H1 (cell line): Measurements from ENCODE around the gene TMEM114. TPM values are rescaled to one million over a fixed set of nuclear protein-coding genes. Genes with fewer than 3 reads are reported as not detected.

Source experiments
- CTCF ChIA-PET: fragments of 300-600 bp; sonication (Branson Sonifier 250); formaldehyde crosslinking; loops from one replicate; lab custom pipeline; 2021; ENCODE audit not compliant: partially characterized antibody; lab: Charles Lee
- POLR2A ChIA-PET: fragments of 300-600 bp; sonication (Branson Sonifier 250); formaldehyde crosslinking; loops from one replicate; lab custom pipeline; 2021; ENCODE audit warnings: inconsistent platforms; ENCODE audit not compliant: partially characterized antibody; lab: Charles Lee
- DNase-seq, 2 experiments: peaks; one replicate each; pipeline versions ENCODE4 v3.0.0 to v3.0.0-alpha.2; 2010 to 2022; ENCODE audit warnings: low spot score in 2 of 2, low read depth in 1 of 2, mixed read lengths in 1 of 2
- FAIRE-seq: peaks from 2 replicates; lab custom pipeline; 2011; peaks lifted over from hg19 to GRCh38; lab: Jason Lieb, UNC
- H2AFZ ChIP-seq: 2 replicates; pipeline ENCODE4 v1.8.1; 2012; ENCODE audit warnings: low read length, inconsistent platforms
- H2AK5ac ChIP-seq: 2 replicates; pipeline ENCODE4 v1.6.1; 2013; ENCODE audit warnings: low read depth, low read length
- H2BK120ac ChIP-seq: replicated peaks from 2 replicates; pipeline ENCODE3; 2013; ENCODE audit warnings: low read depth, low read length, inconsistent platforms
- H2BK12ac ChIP-seq: 2 replicates; pipeline ENCODE4 v1.6.1; 2013; ENCODE audit warnings: low read depth, low read length
- H2BK15ac ChIP-seq: 2 replicates; pipeline ENCODE4 v1.6.1; 2013; ENCODE audit warnings: low read length
- H2BK20ac ChIP-seq: 2 replicates; pipeline ENCODE4 v1.6.1; 2013; ENCODE audit warnings: low read length
- H2BK5ac ChIP-seq: 2 replicates; pipeline ENCODE4 v1.6.1; 2013; ENCODE audit warnings: low read depth, low read length
- H3K14ac ChIP-seq: 2 replicates; pipeline ENCODE4 v1.6.1; 2013; ENCODE audit warnings: inconsistent platforms; ENCODE audit not compliant: insufficient read length
- H3K18ac ChIP-seq: 2 replicates; pipeline ENCODE4 v1.6.1; 2013; ENCODE audit warnings: low read length; ENCODE audit errors: extremely low read depth
- H3K23ac ChIP-seq: 2 replicates; pipeline ENCODE4 v1.6.1; 2013; ENCODE audit warnings: inconsistent platforms; ENCODE audit not compliant: insufficient read length
- H3K23me2 ChIP-seq: 2 replicates; pipeline ENCODE4 v1.6.1; 2013; ENCODE audit warnings: low read depth, low read length
- H3K27ac ChIP-seq: 2 replicates; pipeline ENCODE4 v1.6.1; 2011; ENCODE audit warnings: low read depth, low read length, inconsistent platforms
- H3K27me3 ChIP-seq, 4 experiments: replicated peaks in 1 of 4; 1 replicate in 1 of 4; 2 replicates in 3 of 4; pipeline versions ENCODE4 v1.6.1 to v1.8.1; 2011 to 2013; ENCODE audit warnings: low read length in 3 of 4, mild to moderate bottlenecking in 3 of 4, inconsistent platforms in 2 of 4, mixed read lengths in 2 of 4, moderate library complexity in 1 of 4; ENCODE audit not compliant: control insufficient read depth in 3 of 4, insufficient read depth in 3 of 4; ENCODE audit errors: extremely low read depth in 1 of 4
- H3K36me3 ChIP-seq, 4 experiments: 2 replicates each; pipeline versions ENCODE4 v1.6.1 to v1.8.1; 2011 to 2013; ENCODE audit warnings: mild to moderate bottlenecking in 4 of 4, low read length in 3 of 4, moderate library complexity in 2 of 4, control low read depth in 1 of 4, inconsistent platforms in 1 of 4; ENCODE audit not compliant: insufficient read depth in 4 of 4, control insufficient read depth in 2 of 4
- H3K4ac ChIP-seq: replicated peaks from 2 replicates; pipeline ENCODE3; 2013; ENCODE audit warnings: low read length, low read depth, mixed read lengths, inconsistent platforms; ENCODE audit not compliant: insufficient read length
- H3K4me1 ChIP-seq, 4 experiments: replicated peaks in 1 of 4; 1 replicate in 1 of 4; 2 replicates in 3 of 4; pipeline versions ENCODE4 v1.6.1 to v1.8.1; 2011 to 2013; ENCODE audit warnings: low read length in 3 of 4, inconsistent platforms in 2 of 4, mixed read lengths in 1 of 4; ENCODE audit not compliant: insufficient read depth in 4 of 4, control insufficient read depth in 3 of 4
- H3K4me2 ChIP-seq, 2 experiments: 2 replicates each; pipeline versions ENCODE4 v1.6.1 to v1.8.1; 2011 to 2013; ENCODE audit warnings: low read depth in 2 of 2, low read length in 2 of 2, control low read depth in 1 of 2, inconsistent platforms in 1 of 2, mild to moderate bottlenecking in 1 of 2; ENCODE audit not compliant: insufficient read depth in 1 of 2
- H3K4me3 ChIP-seq, 4 experiments: fragments of 200-600, 300-600 bp in 1 of 4; sonication (generic), shearing (Covaris generic), sonication (Bioruptor Twin) in 1 of 4; 2 replicates each; pipeline versions ENCODE4 v1.5.1 to v1.8.1; 2011 to 2016; ENCODE audit warnings: low read length in 4 of 4, low read depth in 3 of 4, control low read depth in 2 of 4, inconsistent platforms in 2 of 4, mild to moderate bottlenecking in 2 of 4, mixed read lengths in 1 of 4, moderate library complexity in 1 of 4; ENCODE audit not compliant: insufficient read depth in 2 of 4; ENCODE audit errors: extremely low read depth in 1 of 4
- H3K56ac ChIP-seq: replicated peaks from 2 replicates; pipeline ENCODE3; 2013; ENCODE audit warnings: low read depth, mild to moderate bottlenecking, mixed read lengths, low read length, inconsistent platforms; ENCODE audit not compliant: insufficient read length
- H3K79me1 ChIP-seq: 2 replicates; pipeline ENCODE4 v1.6.1; 2013; ENCODE audit warnings: low read depth, low read length, control low read depth
- H3K79me2 ChIP-seq, 2 experiments: 2 replicates each; pipeline versions ENCODE4 v1.6.1 to v1.8.1; 2012 to 2013; ENCODE audit warnings: low read length in 2 of 2, mild to moderate bottlenecking in 2 of 2, inconsistent platforms in 1 of 2; ENCODE audit not compliant: insufficient read depth in 2 of 2, control insufficient read depth in 1 of 2
- H3K9ac ChIP-seq, 4 experiments: replicated peaks in 1 of 4; 1 replicate in 1 of 4; 2 replicates in 3 of 4; pipeline versions ENCODE4 v1.6.1 to v1.8.1; 2011 to 2013; ENCODE audit warnings: low read depth in 3 of 4, low read length in 3 of 4, control low read depth in 2 of 4, mild to moderate bottlenecking in 2 of 4, moderate library complexity in 2 of 4, inconsistent platforms in 1 of 4; ENCODE audit errors: extremely low read depth in 1 of 4
- H3K9me3 ChIP-seq, 2 experiments: 2 replicates each; pipeline versions ENCODE4 v1.6.1 to v1.8.1; 2012 to 2013; ENCODE audit warnings: mild to moderate bottlenecking in 2 of 2, moderate library complexity in 2 of 2, control low read depth in 1 of 2, inconsistent platforms in 1 of 2, low read depth in 1 of 2, low read length in 1 of 2, mixed read lengths in 1 of 2; ENCODE audit not compliant: insufficient read depth in 2 of 2
- H4K20me1 ChIP-seq, 2 experiments: replicated peaks in 1 of 2; 2 replicates each; pipeline versions ENCODE3 to v1.8.1; 2011 to 2013; ENCODE audit warnings: inconsistent platforms in 2 of 2, low read length in 2 of 2, mild to moderate bottlenecking in 1 of 2; ENCODE audit not compliant: insufficient read depth in 2 of 2, control insufficient read depth in 1 of 2
- H4K5ac ChIP-seq: 2 replicates; pipeline ENCODE4 v1.6.1; 2013; ENCODE audit warnings: low read length, low read depth, mixed read lengths, inconsistent platforms; ENCODE audit not compliant: insufficient read length
- H4K8ac ChIP-seq: 2 replicates; pipeline ENCODE4 v1.8.0; 2013; ENCODE audit warnings: mild to moderate bottlenecking, moderate library complexity, low read length, inconsistent platforms; ENCODE audit not compliant: insufficient read depth; ENCODE audit errors: extremely low read depth
- H4K91ac ChIP-seq: replicated peaks from 2 replicates; pipeline ENCODE3; 2013; ENCODE audit warnings: low read length, mixed read lengths, inconsistent platforms; ENCODE audit not compliant: insufficient read length
- ASH2L ChIP-seq: fragments of 200-600, 300-600 bp; sonication (generic); IDR thresholded peaks from one replicate; pipeline ENCODE4 v1.7.1; 2017; ENCODE audit warnings: low read length
- BACH1 ChIP-seq: IDR thresholded peaks from 2 replicates; pipeline ENCODE4 v1.6.1; 2012; ENCODE audit warnings: low read length, improper control_type of control experiment
- CTBP2 ChIP-seq: IDR thresholded peaks from 2 replicates; pipeline ENCODE4 v1.7.0; 2011; ENCODE audit warnings: borderline replicate concordance, mild to moderate bottlenecking, moderate library complexity, mixed read lengths, low read length; ENCODE audit not compliant: insufficient read depth, insufficient read length
- EP300 ChIP-seq, 2 experiments: IDR thresholded peaks; 1 replicate in 1 of 2; 2 replicates in 1 of 2; pipeline ENCODE4 v1.6.1; 2011 to 2012; ENCODE audit warnings: low read depth in 2 of 2, low read length in 2 of 2, mild to moderate bottlenecking in 2 of 2, borderline replicate concordance in 1 of 2, inconsistent platforms in 1 of 2, moderate library complexity in 1 of 2
- EZH2 ChIP-seq: fragments of 200-600 bp; sonication (generic); IDR thresholded peaks from 2 replicates; pipeline ENCODE4 v1.7.1; 2012; ENCODE audit warnings: low read depth, mild to moderate bottlenecking, moderate library complexity, low read length, inconsistent platforms; ENCODE audit not compliant: severe bottlenecking
- HDAC6 ChIP-seq: IDR thresholded peaks from one replicate; pipeline ENCODE4 v1.7.1; 2012; ENCODE audit warnings: low read depth, mild to moderate bottlenecking, inconsistent platforms, low read length, moderate library complexity
- KDM1A ChIP-seq: fragments of 200-600, 300-600 bp; sonication (generic); IDR thresholded peaks from 2 replicates; pipeline ENCODE4 v1.7.1; 2016; ENCODE audit warnings: mild to moderate bottlenecking, low read length, borderline replicate concordance
- MAFK ChIP-seq: IDR thresholded peaks from 2 replicates; pipeline ENCODE4 v1.6.1; 2012; ENCODE audit warnings: low read depth, mild to moderate bottlenecking, improper control_type of control experiment, low read length
- RAD21 ChIP-seq, 2 experiments: IDR thresholded peaks in 1 of 2; conservative IDR thresholded peaks in 1 of 2; 2 replicates each; pipeline ENCODE4 v1.6.1; 2011; ENCODE audit warnings: low read depth in 2 of 2, low read length in 2 of 2, improper control_type of control experiment in 1 of 2, inconsistent platforms in 1 of 2, mild to moderate bottlenecking in 1 of 2, moderate library complexity in 1 of 2
- RBBP5 ChIP-seq: IDR thresholded peaks from 2 replicates; pipeline ENCODE4 v1.7.1; 2012; ENCODE audit warnings: low read depth, mild to moderate bottlenecking, inconsistent platforms, low read length, moderate library complexity, borderline replicate concordance
- RXRA ChIP-seq: IDR thresholded peaks from 2 replicates; pipeline ENCODE4 v1.6.1; 2011; ENCODE audit warnings: low read depth, mild to moderate bottlenecking, low read length, moderate library complexity; ENCODE audit not compliant: insufficient read depth
- SP1 ChIP-seq: IDR thresholded peaks from 2 replicates; pipeline ENCODE4 v1.6.1; 2011; ENCODE audit warnings: low read depth, low read length
- SP4 ChIP-seq: IDR thresholded peaks from 2 replicates; pipeline ENCODE4 v1.6.1; 2012; ENCODE audit warnings: low read length, inconsistent platforms
- ZNF274 ChIP-seq: IDR thresholded peaks from 2 replicates; pipeline ENCODE4 v1.7.0; 2012; ENCODE audit warnings: low read length, borderline replicate concordance; ENCODE audit errors: extremely low read depth
- WGBS, 2 experiments: shearing (Covaris generic) in 1 of 2; methylation state at CpG; one replicate each; pipeline versions ENCODE4 v1.1.6 to v1.1.7; 2013 to 2015; ENCODE audit warnings: low lambda C conversion rate in 2 of 2, mixed read lengths in 2 of 2, inconsistent platforms in 1 of 2, low coverage in 1 of 2, missing lambda C conversion rate in 1 of 2; ENCODE audit not compliant: insufficient replicate concordance in 2 of 2, insufficient coverage in 1 of 2, insufficient read length in 1 of 2; ENCODE audit errors: extremely low coverage in 1 of 2, missing lambda C conversion rate in 1 of 2; 5-methylcytosine and 5-hydroxymethylcytosine counted together
- polyA plus RNA-seq, 7 experiments: library from polyadenylated mRNA; depleted of rRNA in 3 of 7; stranded (reverse) in 5 of 7; unstranded in 2 of 7; fragments of >200 nt in 5 of 7; fragments of 200-250 nt in 2 of 7; gene quantifications; 1 replicate in 5 of 7; 2 replicates in 1 of 7; 4 replicates in 1 of 7; pipeline versions ENCODE4 v1.2.1 to v1.2.3, GENCODE V29; 2011 to 2013; ENCODE audit warnings: missing spikeins in 2 of 7, mixed read lengths in 2 of 7
- total RNA-seq: library from RNA; stranded (reverse); fragmentation: NEBNext Ultra II Directional; extraction: Animal tissue kit (Norgen Biotek cat#: 25700); gene quantifications from 2 replicates; pipeline ENCODE4 v1.2.1, GENCODE V29; 2021

TMEM114 gene
- total and polyA plus RNA-seq, 2 of the 8 experiments (the other 6 are each of a cell fraction or from before 2014, with no cell fraction given) = 1.6 to 2.9 TPM

- no peak overlapping the region for H3K9ac ChIP-seq
- H2BK120ac ChIP-seq = no peak overlapping the region
- H3K79me2 ChIP-seq = no peaks in the 10 kb centered on the region
- H2BK15ac ChIP-seq = no peak overlapping the region
- H3K18ac ChIP-seq = no peak overlapping the region
- no peak overlapping the region for H3K27ac ChIP-seq
- no peak overlapping the region for H3K4ac ChIP-seq
- no peaks in the 10 kb centered on the region; a peak in 2 of 7 replicates for H3K27me3 ChIP-seq
- DNase-seq (no peak), FAIRE-seq (no peak)
- no peaks in the 10 kb centered on the region for H3K23me2 ChIP-seq
- H3K23ac ChIP-seq = no peak overlapping the region
- no peak overlapping the region for H2BK12ac ChIP-seq
- no peak overlapping the region for H4K91ac ChIP-seq
- H3K9me3 ChIP-seq = no peaks in the 10 kb centered on the region
- CTCF ChIA-PET = interaction anchor here (1.1 to 12.6 kb wide), 4 partner anchors 26 to 70 kb away, joined by 3 to 416 read pairs (median 60); partner anchors contain the start of gene METTL22
- H3K4me2 ChIP-seq = no peak overlapping the region
- H3K4me1 ChIP-seq = peaks cover 0 to 18% (median 2%) of the 10 kb centered on the region in 4 experiments; a peak in 4 of 7 replicates
- H2BK5ac ChIP-seq = no peak overlapping the region
- no peaks in the 10 kb centered on the region for H3K79me1 ChIP-seq
- H2AFZ ChIP-seq = no peak overlapping the region
- WGBS, 2 experiments = 87% methylated on average over 2 of the region's 2 CpGs; no CpG with 5 or more reads in 1 of the 2 experiments
- no peak overlapping the region for H3K56ac ChIP-seq
- no peak overlapping the region for H2AK5ac ChIP-seq
- H3K14ac ChIP-seq = no peak overlapping the region
- POLR2A ChIA-PET = interaction anchor here (0.9 to 2.2 kb wide), 4 partner anchors 9 to 52 kb away, joined by 3 to 8 read pairs (median 3); partner anchors contain the start of gene METTL22
- no peaks in the 10 kb centered on the region for H3K36me3 ChIP-seq
- no peaks in the 10 kb centered on the region for H4K20me1 ChIP-seq
- no peak overlapping the region for H4K5ac ChIP-seq
- no peak overlapping the region for H4K8ac ChIP-seq
- H3K4me3 ChIP-seq = no peak overlapping the region
- no peak overlapping the region for H2BK20ac ChIP-seq
- TF ChIP-seq HDAC6 (no peak), KDM1A (no peak), RBBP5 (no peak), ZNF274 (no peak), SP1 (no peak), MAFK (no peak), BACH1 (no peak), RAD21 (IDR thresholded peaks at IDR 0.05 in 1 of 2, conservative IDR thresholded peaks at IDR 0.05 in 1 of 2; ENCODE audit: low read depth in 2 of 2, low read length in 2 of 2) (no peak), RXRA (no peak), EZH2 (no peak), ASH2L (no peak), SP4 (no peak), CTBP2 (no peak), EP300 (IDR thresholded peaks at IDR 0.05; ENCODE audit: borderline replicate concordance in 1 of 2, low read depth in 2 of 2, low read length in 2 of 2) (no peak)
Measured at GRCh38 chr16:8575399-8575798, 14.9 kb downstream of the TMEM114 start.
